ENCODE data around the gene MAPK8IP1. TPM values are rescaled to one million over a fixed set of nuclear protein-coding genes. Genes with fewer than 3 reads are reported as not detected.

The MAPK8IP1 gene
- total and polyA plus RNA-seq, 2 donors (not counting 3 experiments of a cell fraction or from before 2014, with no cell fraction given), result 4.1 to 4.8 TPM

DNA sequence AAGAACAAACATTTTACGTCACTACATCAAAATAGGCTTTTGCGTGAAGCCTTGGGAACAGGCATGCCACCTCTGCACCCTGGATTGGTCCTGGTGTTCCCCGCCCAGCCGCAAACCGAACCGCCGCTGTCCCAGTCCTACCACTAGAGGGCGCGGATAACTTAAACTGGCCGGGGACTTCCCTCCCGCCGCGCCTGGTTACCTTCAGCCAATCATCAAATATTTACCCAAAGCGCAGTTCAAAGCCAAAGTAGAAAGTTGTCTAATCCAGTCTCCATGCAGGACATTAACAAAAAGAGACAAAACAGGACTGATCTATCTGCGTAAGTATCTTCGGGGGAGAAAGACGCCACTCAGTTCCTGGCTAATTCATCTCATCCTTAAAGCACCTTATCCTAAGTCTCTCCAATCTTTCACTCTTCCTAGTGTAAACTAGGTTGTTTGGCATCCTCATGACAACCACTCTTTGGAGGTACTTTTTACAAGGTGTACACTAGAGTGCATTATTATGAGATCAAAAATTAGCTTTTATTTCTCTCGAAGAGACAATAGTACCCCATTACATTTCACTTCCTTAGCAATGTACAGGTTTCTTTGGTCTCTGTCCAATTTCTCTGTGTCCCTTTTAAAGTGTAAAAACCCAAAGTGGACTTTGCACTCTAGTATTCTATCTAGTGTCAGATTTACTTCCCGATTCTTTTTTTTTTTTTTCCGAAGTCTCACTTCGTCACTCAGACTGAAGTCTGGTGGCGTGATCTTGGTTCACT is 42.1 kb upstream of the MAPK8IP1 start:
- H3K9me3 ChIP-seq (replicated peaks; ENCODE audit: control insufficient read depth, insufficient read depth, low read length), result no peaks in the 10 kb centered on the region
- FAIRE-seq, result peak; percentile 93
- intact Hi-C loops (cut with micrococcal nuclease), result loop anchor here (1.0 to 10.0 kb wide), 3 partner anchors 38 to 471 kb away; partner anchors contain the start of gene SLC35C1
- H3K27ac ChIP-seq (ENCODE audit: insufficient read depth, low read depth, low read length), result no peak overlapping the region
- TF ChIP-seq CTCF (IDR thresholded peaks at IDR 0.05; ENCODE audit: extremely low read depth in 1 of 2, insufficient read depth in 1 of 2, low read depth in 1 of 2, low read length in 2 of 2), result peak; percentile 93 to 98
- no peak for TF ChIP-seq JUN (IDR thresholded peaks at IDR 0.05; ENCODE audit: borderline replicate concordance, insufficient read depth, insufficient read length, low read depth)
- no peak for TF ChIP-seq GATA2 (IDR thresholded peaks at IDR 0.05; ENCODE audit: insufficient read depth, insufficient read length, low read depth, low read length)
- no peak for TF ChIP-seq MYC (IDR thresholded peaks at IDR 0.05; ENCODE audit: low read depth, low read length)
- no peak for TF ChIP-seq EZH2 (IDR thresholded peaks at IDR 0.05; ENCODE audit: borderline replicate concordance, low read depth, low read length, severe bottlenecking)
- TF ChIP-seq POLR2AphosphoS5 (IDR thresholded peaks at IDR 0.05; ENCODE audit: insufficient read depth, low read depth, low read length), result no peak
- TF ChIP-seq, protein P1, sequence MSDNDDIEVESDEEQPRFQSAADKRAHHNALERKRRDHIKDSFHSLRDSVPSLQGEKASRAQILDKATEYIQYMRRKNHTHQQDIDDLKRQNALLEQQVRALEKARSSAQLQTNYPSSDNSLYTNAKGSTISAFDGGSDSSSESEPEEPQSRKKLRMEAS (IDR thresholded peaks at IDR 0.05; ENCODE audit: insufficient read depth, insufficient read length), result no peak
- H3K9ac ChIP-seq (replicated peaks; ENCODE audit: extremely low read depth, insufficient read depth, low read length), result peak overlapping the region; percentile 7
- no TSS peak for BruUV-seq (replicated peaks)
- peak; percentile 80 for DNase-seq (ENCODE audit: low read depth, low spot score)
- H2AFZ ChIP-seq (ENCODE audit: low read depth, low read length), result peak overlapping the region; percentile 10
- H3K4me1 ChIP-seq (ENCODE audit: control insufficient read depth, extremely low read depth, insufficient read depth, low read length), result peaks cover 10% of the 10 kb centered on the region
- H3K4me3 ChIP-seq (replicated peaks in 1 of 3; ENCODE audit: insufficient read depth in 1 of 3, low read depth in 1 of 3, low read length in 3 of 3), result no peak overlapping the region
- dilution Hi-C loops (cut with MboI; ENCODE audit: extremely low pct_ligation_motif_present, low sequenced_read_pairs), result no loop called here
- no peaks in the 10 kb centered on the region for H4K20me1 ChIP-seq (replicated peaks; ENCODE audit: control insufficient read depth, extremely low read depth, insufficient read depth, low read length)
- H3K36me3 ChIP-seq (ENCODE audit: control insufficient read depth in 2 of 2, extremely low read depth in 1 of 2, insufficient read depth in 2 of 2, low read length in 2 of 2), result no peaks in the 10 kb centered on the region
- peaks cover 11 to 15% of the 10 kb centered on the region in 2 experiments for H3K27me3 ChIP-seq (ENCODE audit: control insufficient read depth in 2 of 2, insufficient read depth in 2 of 2, low read length in 2 of 2)
- H3K9me1 ChIP-seq (replicated peaks; ENCODE audit: control insufficient read depth, extremely low read depth, insufficient read depth, low read length), result no peaks in the 10 kb centered on the region
- CTCF ChIA-PET, result interaction anchor here (0.8 to 2.0 kb wide), 11 partner anchors 8 to 163 kb away, joined by 3 to 12 read pairs (median 5); no protein-coding TSS in a partner anchor
- H3K4me2 ChIP-seq (ENCODE audit: insufficient read depth, low read length), result peak overlapping the region; percentile 5
- H3K79me2 ChIP-seq (ENCODE audit: control insufficient read depth, insufficient read depth, low read length), result no peaks in the 10 kb centered on the region
- POLR2A ChIA-PET, result no interaction called here
